ENCODE measurements around the gene NEK10.

- no peak for TF ChIP-seq CTCF (IDR thresholded peaks at IDR 0.05)
- TF ChIP-seq POLR2A (IDR thresholded peaks at IDR 0.05; ENCODE audit: low read depth): no peak
- TF ChIP-seq POLR2AphosphoS5 (IDR thresholded peaks at IDR 0.05): no peak
- no peak for TF ChIP-seq EP300 (IDR thresholded peaks at IDR 0.05)
Measured at GRCh38 chr3:27356976-27357375, 12.2 kb downstream of the NEK10 start.
